Retina (tissue), 1 donor: ENCODE results near the gene FLVCR2.

Experiments
- DNase-seq: peaks from one replicate; pipeline ENCODE4 v3.0.0-alpha.2; 2016

FLVCR2 gene

GRCh38 chr14:75636100-75636692, 57.8 kb downstream of the FLVCR2 start:
- peak; percentile 48 for DNase-seq

- DNase-seq, result no peak
These were observed 62.5 kb downstream of the FLVCR2 start for GRCh38 chr14:75640876-75641275.

- DNase-seq, result no peak
These were observed 65.6 kb downstream of the FLVCR2 start for GRCh38 chr14:75643985-75644384.

GRCh38 chr14:75645056-75645455, 66.6 kb downstream of the FLVCR2 start:
- DNase-seq, result no peak

GRCh38 chr14:75646762-75647161, 68.3 kb downstream of the FLVCR2 start:
- no peak for DNase-seq

GRCh38 chr14:75647640-75648039, 69.2 kb downstream of the FLVCR2 start:
- no peak for DNase-seq

- DNase-seq, result no peak
These were observed 69.8 kb downstream of the FLVCR2 start for GRCh38 chr14:75648066-75648838.

GRCh38 chr14:75649337-75649736, 70.9 kb downstream of the FLVCR2 start:
- no peak for DNase-seq

- no peak for DNase-seq
These were observed 71.4 kb downstream of the FLVCR2 start for GRCh38 chr14:75649773-75650172.

- no peak for DNase-seq
These were observed 72.0 kb downstream of the FLVCR2 start for GRCh38 chr14:75650253-75651058.

- DNase-seq, result no peak
These were observed 75.1 kb downstream of the FLVCR2 start for GRCh38 chr14:75653563-75653962.

- DNase-seq, result peak; percentile 81
These were observed 75.8 kb downstream of the FLVCR2 start for GRCh38 chr14:75654127-75654732.

- no peak for DNase-seq
These were observed 76.8 kb downstream of the FLVCR2 start for GRCh38 chr14:75655235-75655634.

- DNase-seq, result no peak
These were observed 78.9 kb downstream of the FLVCR2 start for GRCh38 chr14:75657331-75657730.

- DNase-seq, result no peak
These were observed 80.5 kb downstream of the FLVCR2 start for GRCh38 chr14:75658957-75659356.

GRCh38 chr14:75660238-75660629, 81.8 kb downstream of the FLVCR2 start:
- no peak for DNase-seq

GRCh38 chr14:75660630-75661498, 82.4 kb downstream of the FLVCR2 start, which contains the start of the genes ERG28 and TTLL5:
Gene ERG28 (minus strand): TSS chr14:75660876. CDS start chr14:75657502, 3,374 bp downstream.
Gene TTLL5 (plus strand): TSS chr14:75661246. CDS start chr14:75663150, 1,904 bp downstream.
- DNase-seq, result peak; percentile 100

GRCh38 chr14:75661499-75661814, 83.0 kb downstream of the FLVCR2 start:
- no peak for DNase-seq

- DNase-seq, result no peak
These were observed 84.5 kb downstream of the FLVCR2 start for GRCh38 chr14:75662966-75663365.

- DNase-seq, result no peak
These were observed 88.8 kb downstream of the FLVCR2 start for GRCh38 chr14:75667099-75667765.

GRCh38 chr14:75672605-75673192, 94.3 kb downstream of the FLVCR2 start:
- DNase-seq, result no peak
